Measurements from ENCODE around the gene SLC26A11.

The SLC26A11 gene

DNA sequence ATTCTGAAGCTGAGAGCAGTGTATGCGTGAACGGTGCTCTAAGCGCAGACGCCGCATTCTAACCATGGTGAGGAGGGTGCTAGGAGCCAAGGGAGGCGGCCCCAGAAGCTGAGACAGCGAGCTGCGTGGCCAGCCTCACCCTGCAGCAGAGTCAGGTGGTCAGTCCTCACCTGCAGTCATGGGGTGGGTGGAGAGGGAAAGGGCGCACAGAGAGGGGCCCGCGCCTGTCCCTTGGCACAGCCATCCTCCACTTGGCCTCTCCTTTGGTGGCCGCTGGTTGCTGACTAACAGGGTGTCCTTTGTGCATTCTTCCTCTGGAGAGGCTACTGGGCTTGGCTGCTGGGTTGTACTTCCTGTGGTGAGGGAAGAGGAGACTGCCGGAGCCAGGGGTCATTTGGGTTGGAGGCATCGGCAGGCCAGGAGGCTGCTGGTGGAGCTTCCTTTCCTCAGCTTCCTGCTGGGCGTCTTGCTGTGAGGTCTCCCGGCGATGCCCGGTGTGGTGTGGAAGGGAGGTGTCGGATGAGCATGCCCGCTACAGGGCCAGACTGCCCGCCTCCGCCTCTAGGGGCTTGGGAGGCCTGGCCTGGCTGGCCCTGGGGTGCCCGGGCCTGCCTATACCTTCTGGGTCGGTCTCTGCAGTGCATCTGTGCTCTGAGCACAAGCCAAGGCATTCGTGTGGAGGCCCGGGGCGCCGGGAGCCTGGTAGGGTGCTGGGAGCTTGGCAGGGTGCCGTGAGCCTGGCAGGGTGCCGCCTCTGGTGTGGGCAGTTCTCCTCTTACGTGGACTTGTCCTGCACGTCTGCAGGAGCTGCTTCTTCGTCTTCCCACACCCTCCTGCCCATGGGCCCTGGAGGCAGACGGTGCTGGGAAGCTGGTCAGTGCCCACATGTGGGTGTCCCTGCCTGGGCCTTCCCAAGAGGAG lies 57.8 kb downstream of the SLC26A11 start:
- no peak for DNase-seq (ENCODE audit: insufficient read length, low spot score)
- FAIRE-seq: no peak

- no peak for DNase-seq (ENCODE audit: insufficient read length, low spot score)
- FAIRE-seq: no peak
Observed at GRCh38 chr17:80279895-80280294, 59.7 kb downstream of the SLC26A11 start.

DNA sequence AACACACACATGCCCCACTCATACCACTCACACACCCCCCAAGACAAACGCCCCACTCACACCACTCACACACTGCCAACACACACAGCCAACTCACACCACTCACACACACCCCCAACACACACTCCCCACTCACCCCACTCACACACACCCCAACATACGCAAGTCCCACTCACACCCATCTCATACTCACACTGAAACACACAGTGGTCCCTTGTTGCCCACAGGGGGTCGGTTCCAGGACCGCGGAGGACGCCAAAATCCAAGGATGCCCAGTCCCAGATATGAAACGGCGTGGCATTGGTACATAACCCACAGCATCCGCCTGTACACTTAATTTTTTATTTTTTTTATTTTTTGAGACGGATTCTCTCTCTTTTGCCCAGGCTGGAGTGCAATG lies 61.3 kb downstream of the SLC26A11 start:
- no peak for FAIRE-seq
- no peak for DNase-seq (ENCODE audit: insufficient read length, low spot score)

DNA sequence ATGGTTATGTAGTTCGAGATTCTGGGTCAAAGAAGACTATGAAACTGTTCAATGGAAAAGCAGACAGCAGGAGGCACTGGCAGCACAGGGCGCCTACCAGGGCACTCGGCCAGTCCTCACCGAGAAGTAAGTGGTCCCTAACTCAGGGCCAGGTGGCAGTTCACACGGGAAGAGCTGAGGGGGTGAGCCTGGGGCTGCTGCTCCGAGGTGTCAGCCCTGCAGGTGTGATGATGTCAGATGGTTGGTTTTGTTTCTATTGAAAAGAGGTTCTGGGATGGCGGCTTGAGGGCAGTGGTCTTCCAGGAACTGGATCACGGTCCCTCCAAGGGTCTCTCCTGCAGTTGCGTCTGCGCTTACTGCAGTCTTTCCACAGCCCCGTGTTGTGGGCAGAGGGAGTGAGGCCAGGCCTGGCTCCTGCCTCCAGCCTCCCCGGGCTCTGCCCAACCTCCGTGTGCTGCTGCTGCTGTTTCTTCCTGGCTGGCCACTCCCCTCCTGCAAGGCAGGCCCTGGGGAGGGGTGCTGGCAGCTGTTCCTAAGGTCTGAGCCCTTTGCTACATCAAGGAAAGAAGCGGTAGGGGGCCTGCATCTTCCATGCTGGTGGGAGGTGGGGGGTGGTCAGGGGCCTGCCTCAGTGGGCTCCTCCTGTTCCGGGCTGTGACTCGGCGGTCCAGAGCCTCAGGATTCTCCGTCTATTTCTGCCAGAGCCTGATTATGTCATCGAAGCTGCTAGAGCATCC lies 63.1 kb downstream of the SLC26A11 start:
- FAIRE-seq: no peak
- DNase-seq (ENCODE audit: insufficient read length, low spot score): no peak

DNA sequence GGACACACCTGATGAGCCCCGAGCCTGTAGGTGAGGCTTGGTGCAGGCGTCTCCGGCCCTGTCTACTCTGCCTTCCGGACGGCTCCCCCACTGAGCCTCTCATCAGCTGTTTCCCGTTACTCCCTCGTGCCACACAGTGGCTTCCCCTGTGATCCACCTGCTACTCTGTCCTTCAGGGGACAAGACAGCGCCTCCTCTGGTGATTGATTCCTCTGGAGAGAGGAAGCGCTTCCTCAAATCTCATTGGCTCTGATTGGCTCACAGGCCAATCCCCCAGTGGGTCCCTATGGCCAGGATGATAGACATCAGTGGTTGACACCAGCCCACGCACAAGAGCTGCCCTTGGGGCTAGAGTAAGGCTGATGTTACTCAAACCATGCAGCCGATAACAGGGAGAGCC lies 64.4 kb downstream of the SLC26A11 start:
- DNase-seq (ENCODE audit: insufficient read length, low spot score): no peak
- FAIRE-seq: no peak

GRCh38 chr17:80285237-80285920 lies 65.2 kb downstream of the SLC26A11 start:
- FAIRE-seq (no peak), DNase-seq (ENCODE audit: insufficient read length, low spot score) (no peak)

DNA sequence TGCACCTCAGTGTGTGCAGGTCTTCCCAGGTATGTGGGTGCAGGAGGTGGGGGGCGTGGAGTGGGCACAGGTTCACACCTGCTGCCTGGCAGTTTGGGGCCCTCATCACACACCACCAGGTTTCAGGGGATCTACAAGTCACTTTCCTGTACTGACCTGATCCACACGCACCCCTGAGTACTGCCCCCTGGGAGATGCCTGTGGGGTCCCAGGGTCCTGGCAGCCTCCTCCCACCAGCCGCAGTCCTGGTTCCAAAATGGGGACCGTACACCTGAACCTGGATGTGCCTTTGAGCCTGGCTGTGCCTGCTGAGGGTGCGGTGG lies 66.4 kb downstream of the SLC26A11 start:
- FAIRE-seq (no peak), DNase-seq (ENCODE audit: insufficient read length, low spot score) (no peak)

DNA sequence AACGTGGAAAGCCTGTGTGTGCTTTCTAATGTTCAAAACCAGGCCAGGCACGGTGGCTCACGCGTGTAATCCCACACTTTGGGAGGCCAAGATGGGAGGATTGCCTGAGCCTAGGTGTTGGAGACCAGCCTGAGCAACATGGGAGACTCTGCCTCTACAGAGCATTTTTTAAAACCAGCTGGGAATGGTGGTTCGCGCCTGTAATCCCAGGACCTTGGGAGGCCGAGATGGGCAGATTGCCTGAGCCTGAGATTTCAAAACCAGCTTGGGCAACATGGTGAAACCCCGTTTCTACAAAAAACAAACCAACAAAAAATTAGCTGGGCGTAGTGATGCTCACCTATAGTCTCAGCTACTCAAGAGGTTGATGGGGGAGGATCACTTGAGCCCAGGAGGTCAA lies 66.8 kb downstream of the SLC26A11 start:
- DNase-seq (ENCODE audit: insufficient read length, low spot score): no peak
- no peak for FAIRE-seq

DNA sequence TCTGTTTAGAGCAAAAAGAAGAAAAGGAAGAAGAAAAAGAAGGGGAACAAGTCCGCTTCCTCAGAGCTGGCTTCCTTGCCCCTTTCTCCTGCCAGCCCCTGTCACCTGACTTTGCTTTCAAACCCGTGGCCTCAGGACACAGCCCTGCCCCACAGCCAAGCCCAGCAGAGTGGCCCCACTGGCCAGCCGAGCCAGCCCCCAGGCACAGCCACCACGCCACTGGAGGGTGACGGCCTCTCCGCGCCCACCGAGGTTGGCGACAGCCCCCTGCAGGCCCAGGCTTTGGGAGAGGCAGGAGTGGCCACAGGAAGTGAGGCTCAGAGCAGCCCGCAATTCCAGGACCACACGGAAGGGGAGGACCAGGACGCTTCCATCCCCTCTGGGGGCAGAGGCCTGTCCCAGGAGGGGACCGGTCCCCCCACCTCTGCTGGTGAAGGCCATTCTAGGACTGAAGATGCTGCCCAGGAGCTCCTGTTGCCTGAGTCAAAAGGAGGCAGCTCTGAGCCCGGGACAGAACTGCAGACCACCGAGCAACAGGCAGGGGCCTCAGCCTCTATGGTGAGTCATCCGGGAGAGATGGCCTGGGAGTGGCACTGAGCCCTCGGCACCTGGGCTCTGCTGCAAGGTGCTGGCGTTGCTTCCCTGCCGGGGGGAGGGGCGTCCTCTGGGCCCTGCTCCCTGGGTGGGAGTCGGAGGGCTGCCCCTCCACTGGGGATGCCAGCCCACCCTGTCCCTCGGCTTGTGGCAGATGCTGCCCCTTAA lies 67.8 kb downstream of the SLC26A11 start:
- FAIRE-seq (no peak), DNase-seq (ENCODE audit: insufficient read length, low spot score) (no peak)

- DNase-seq (ENCODE audit: insufficient read length, low spot score) (no peak), FAIRE-seq (no peak)
Observed at GRCh38 chr17:80289616-80290015, 69.4 kb downstream of the SLC26A11 start.

- FAIRE-seq: no peak
- DNase-seq (ENCODE audit: insufficient read length, low spot score): no peak
Observed at GRCh38 chr17:80290156-80290555, 69.9 kb downstream of the SLC26A11 start.

DNA sequence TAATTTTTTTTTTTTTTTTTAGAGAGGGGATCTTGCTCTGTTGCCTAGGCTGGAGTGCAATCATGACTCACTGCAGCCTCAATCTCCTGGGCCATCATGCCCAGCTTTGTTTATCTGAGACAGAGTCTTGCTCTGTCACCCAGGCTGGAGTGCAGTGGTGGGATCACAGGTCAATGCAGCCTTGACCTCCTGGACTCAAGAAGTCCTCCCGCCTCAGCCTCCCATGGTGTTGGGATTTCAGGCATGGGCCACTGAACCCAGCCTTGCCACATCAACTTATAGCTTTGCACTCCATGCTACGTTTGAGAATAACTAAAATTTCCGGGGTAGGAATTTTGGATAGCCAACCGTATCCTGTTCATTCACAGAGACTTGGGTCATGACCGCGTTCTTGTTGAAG lies 71.0 kb downstream of the SLC26A11 start:
- no peak for DNase-seq (ENCODE audit: insufficient read length, low spot score)
- FAIRE-seq: no peak

DNA sequence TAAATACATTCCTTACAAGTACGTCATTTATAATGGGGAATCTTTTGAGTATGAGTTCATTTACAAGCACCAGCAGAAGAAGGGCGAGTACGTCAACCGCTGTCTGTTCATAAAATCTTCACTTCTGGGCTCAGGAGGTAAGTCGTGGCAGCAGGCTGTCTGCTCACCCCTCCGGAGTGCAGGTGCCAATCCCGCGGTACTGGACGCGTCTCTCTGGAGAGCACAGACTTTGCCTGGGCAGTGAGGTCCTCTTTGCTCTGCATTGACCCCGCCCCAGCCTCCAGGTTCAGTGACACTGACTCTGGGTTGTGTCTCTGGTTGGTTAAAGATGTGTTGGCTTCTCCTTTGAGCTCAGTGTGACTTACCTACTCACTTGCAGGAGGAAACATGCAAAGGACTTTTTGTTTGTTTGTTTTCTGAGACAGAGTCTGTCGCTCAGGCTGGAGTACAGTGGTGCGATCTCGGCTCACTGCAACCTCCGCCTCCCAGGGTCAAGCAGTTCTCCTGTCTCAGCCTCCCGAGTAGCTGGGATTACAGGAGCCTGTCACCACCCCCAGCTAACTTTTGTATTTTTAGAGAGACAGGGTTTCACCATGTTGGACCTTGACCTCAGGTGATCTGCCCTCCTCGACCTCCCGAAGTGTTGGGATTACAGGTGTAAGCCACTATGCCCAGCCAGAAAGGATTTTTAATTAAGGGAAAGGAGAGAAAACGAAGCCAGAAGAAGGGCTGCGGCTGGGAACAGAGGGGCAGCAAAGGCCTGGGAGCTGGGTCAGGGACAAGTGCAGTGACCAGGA lies 71.7 kb downstream of the SLC26A11 start:
- FAIRE-seq: no peak

DNA sequence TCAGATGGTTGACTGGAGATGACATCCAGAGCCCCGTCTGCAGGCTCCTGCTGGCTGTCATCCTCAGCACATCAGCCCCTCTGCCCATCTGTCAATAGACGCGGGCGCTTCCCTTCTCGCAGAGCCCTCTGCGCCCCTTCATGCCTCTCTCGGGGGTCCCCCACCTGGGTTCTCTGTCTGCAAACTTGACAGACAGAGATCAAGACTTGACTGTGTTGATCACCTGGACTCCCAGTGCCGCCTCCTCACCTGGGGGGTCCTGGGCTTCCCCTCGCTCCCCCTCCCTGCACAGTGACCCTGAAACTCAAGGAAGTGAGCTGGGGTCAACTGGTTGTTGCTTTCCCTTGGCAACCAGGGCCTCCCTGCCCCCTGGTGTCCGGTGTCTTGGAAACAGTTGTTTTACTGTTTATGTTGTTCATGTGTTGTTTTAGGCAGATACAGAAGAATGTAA lies 72.3 kb downstream of the SLC26A11 start:
- FAIRE-seq (no peak), DNase-seq (ENCODE audit: insufficient read length, low spot score) (no peak)

More for the DNA sequence above, 71.7 kb downstream of the SLC26A11 start:
- no peak for DNase-seq (ENCODE audit: insufficient read length, low spot score)

DNA sequence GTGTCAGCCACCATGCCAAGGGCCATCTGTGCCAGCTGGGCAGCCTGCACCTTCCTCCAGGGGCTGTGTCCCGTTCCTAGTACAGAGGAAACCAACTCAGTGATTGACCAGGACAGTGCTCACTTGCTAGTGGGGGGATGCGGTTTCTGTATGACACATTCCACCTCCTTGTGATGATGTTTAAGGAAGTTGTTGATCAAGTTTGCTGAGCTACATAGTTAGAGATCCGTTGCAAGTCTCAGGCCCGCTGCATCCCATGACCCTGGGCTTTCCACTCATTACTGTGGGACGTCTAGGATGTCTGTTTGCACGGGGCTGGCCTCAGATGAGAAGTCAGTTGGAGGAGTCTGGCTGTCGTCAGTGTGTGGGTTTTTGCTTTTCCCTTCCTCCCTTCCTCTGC lies 74.0 kb downstream of the SLC26A11 start:
- FAIRE-seq (no peak), DNase-seq (ENCODE audit: insufficient read length, low spot score) (no peak)

DNA sequence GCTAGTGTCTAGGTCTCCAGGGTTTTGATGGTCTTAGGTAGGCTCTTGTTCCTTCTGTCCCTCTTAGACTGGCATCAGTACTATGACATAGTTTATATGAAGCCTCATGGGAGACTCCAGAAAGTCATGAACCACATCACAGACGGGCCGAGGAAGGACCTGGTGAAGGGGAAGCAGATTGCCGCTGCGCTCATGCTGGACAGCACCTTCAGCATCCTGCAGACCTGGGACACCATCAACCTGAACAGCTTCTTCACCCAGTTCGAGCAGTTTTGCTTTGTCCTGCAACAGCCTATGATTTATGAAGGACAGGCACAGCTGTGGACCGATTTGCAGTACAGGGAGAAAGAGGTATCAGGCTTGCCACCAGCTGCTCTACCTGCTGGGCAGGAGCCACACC lies 74.4 kb downstream of the SLC26A11 start:
- no peak for FAIRE-seq
- DNase-seq (ENCODE audit: insufficient read length, low spot score): no peak

DNA sequence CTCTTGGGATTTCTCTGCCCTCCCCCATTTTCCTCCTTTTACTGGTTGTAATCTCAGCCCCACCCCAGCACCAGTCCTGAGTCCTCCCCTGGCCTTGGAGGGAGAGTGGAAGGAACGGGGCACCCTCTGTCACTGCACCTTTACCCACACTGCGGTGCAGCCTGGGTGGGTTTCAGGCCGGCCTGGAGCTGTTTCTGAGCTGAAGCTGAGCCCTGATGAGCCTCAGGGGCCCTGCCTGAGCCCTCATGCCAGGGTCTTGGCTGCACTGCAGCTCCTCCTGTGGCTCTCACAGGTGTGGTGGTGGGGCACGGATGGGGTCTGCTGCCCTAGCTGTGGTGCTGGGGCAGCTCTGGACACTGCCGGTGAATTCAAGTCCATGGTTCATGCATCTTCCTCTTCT lies 74.9 kb downstream of the SLC26A11 start:
- FAIRE-seq: no peak
- no peak for DNase-seq (ENCODE audit: insufficient read length, low spot score)

DNA sequence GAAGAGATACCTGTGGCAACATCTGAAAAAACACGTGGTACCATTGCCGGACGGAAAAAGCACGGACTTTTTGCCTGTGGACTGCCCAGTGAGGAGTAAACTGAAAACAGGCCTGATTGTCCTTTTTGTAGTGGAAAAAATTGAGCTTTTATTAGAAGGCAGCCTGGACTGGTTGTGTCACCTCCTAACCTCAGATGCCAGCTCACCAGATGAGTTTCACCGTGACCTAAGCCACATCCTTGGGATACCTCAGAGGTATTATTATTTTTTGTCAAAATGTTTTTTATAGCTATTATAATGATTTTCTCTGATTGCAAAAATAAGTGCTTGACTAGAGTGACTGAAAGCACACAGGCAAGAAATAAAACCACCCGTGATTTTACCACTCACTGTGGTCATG lies 75.3 kb downstream of the SLC26A11 start:
- DNase-seq (ENCODE audit: insufficient read length, low spot score) (no peak), FAIRE-seq (no peak)

DNA sequence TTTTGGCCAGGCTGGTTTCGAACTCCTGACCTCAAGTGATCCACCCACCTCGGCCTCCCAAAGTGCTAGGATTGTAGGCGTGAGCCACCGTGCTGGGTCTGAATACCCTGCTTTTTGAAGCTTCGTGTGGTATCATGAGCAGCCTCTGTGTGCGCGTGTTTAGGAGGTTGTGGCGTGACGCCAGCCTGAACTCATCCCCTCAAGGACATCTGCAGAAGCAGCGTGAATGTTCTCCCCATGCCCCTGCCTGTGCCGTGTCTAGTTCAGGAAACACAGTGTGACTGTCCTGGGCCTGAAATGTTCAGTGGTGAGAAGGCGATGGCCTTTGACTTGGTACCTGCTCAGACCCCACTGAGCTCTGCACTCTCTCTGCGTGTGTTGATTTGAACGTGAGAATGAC lies 76.0 kb downstream of the SLC26A11 start:
- DNase-seq (ENCODE audit: insufficient read length, low spot score): no peak
- FAIRE-seq: no peak

DNA sequence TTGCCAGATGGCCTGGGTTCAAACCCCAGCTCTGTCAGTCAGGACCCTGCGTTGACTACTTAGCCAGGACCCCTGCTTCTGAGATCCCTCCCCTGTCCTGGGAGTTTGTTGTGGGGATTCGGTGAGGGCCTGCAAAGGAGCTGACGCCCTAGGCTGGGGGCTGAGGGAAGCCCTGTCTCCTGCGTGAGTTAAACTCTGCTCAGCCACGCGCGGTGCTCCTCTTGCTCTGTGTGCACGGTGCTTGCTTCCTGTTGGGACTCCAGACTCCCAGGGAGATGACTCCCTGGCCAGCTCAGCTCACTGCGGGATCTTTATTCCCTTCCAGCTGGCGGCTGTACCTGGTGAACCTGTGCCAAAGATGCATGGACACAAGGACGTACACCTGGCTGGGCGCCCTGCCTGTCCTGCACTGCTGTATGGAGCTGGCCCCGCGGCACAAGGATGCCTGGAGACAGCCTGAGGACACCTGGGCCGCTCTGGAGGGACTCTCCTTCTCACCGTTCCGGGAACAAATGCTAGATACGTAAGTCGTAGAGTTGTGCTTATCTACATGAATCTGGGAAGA lies 77.9 kb downstream of the SLC26A11 start:
- no peak for DNase-seq (ENCODE audit: insufficient read length, low spot score)

More for the DNA sequence above, 77.9 kb downstream of the SLC26A11 start:
- FAIRE-seq: no peak

All from GM19239 (cell line).